Effector memory CD4-positive, alpha-beta T cell (primary cell): Measurements from ENCODE around the gene MYH14.

ENCODE experiments used
- DNase-seq, 3 donors: peaks; one replicate each; pipeline ENCODE4 v3.0.0-alpha.2; 2020
- H3K27ac ChIP-seq: 2 replicates; pipeline ENCODE4 v1.7.0; 2013; ENCODE audit warnings: mild to moderate bottlenecking, low read length, moderate library complexity; ENCODE audit not compliant: insufficient read depth, poor library complexity, severe bottlenecking
- H3K27me3 ChIP-seq: replicated peaks from 2 replicates; pipeline ENCODE4 v1.7.0; 2013; ENCODE audit warnings: mild to moderate bottlenecking, low read length; ENCODE audit not compliant: insufficient read depth, control insufficient read depth, poor library complexity, severe bottlenecking
- H3K36me3 ChIP-seq: 2 replicates; pipeline ENCODE4 v1.7.0; 2013; ENCODE audit warnings: mild to moderate bottlenecking, low read length, moderate library complexity; ENCODE audit not compliant: control insufficient read depth, insufficient read depth
- H3K4me1 ChIP-seq: 2 replicates; pipeline ENCODE4 v1.7.0; 2013; ENCODE audit warnings: low read length, mild to moderate bottlenecking; ENCODE audit not compliant: control insufficient read depth, insufficient read depth, poor library complexity, severe bottlenecking
- H3K4me3 ChIP-seq: 2 replicates; pipeline ENCODE4 v1.7.0; 2013; ENCODE audit warnings: low read length, low read depth, mild to moderate bottlenecking; ENCODE audit not compliant: insufficient read depth, poor library complexity, severe bottlenecking
- H3K9me3 ChIP-seq: 2 replicates; pipeline ENCODE4 v1.7.0; 2013; ENCODE audit warnings: mild to moderate bottlenecking, low read length, moderate library complexity; ENCODE audit not compliant: control insufficient read depth

MYH14 gene

GRCh38 chr19:50252111-50252886 is 48.9 kb downstream of the MYH14 start:
- no peak overlapping the region for H3K27ac ChIP-seq
- no peak for DNase-seq
- peaks cover 11% of the 10 kb centered on the region for H3K9me3 ChIP-seq
- H3K36me3 ChIP-seq = no peaks in the 10 kb centered on the region
- H3K4me3 ChIP-seq = no peak overlapping the region
- no peaks in the 10 kb centered on the region for H3K27me3 ChIP-seq
- no peaks in the 10 kb centered on the region for H3K4me1 ChIP-seq

- Histone ChIP-seq H3K27me3 (no peaks in the 10 kb centered on the region), H3K36me3 (no peaks in the 10 kb centered on the region), H3K27ac (no peak overlapping the region), H3K4me1 (no peaks in the 10 kb centered on the region), H3K9me3 (peaks cover 11% of the 10 kb centered on the region), H3K4me3 (no peak overlapping the region)
- no peak for DNase-seq
Observed at GRCh38 chr19:50252887-50253268, 49.5 kb downstream of the MYH14 start.

- DNase-seq = no peak
- H3K9me3 ChIP-seq = peaks cover 11% of the 10 kb centered on the region
- H3K36me3 ChIP-seq = no peaks in the 10 kb centered on the region
- H3K27ac ChIP-seq = no peak overlapping the region
- H3K4me3 ChIP-seq = no peak overlapping the region
- no peaks in the 10 kb centered on the region for H3K27me3 ChIP-seq
- H3K4me1 ChIP-seq = no peaks in the 10 kb centered on the region
Observed at GRCh38 chr19:50255115-50255514, 51.7 kb downstream of the MYH14 start.

- Histone ChIP-seq H3K36me3 (no peaks in the 10 kb centered on the region), H3K27ac (no peak overlapping the region), H3K27me3 (no peaks in the 10 kb centered on the region), H3K4me1 (no peaks in the 10 kb centered on the region), H3K4me3 (no peak overlapping the region), H3K9me3 (peaks cover 11% of the 10 kb centered on the region)
- DNase-seq = no peak
Observed at GRCh38 chr19:50257141-50257540, 53.7 kb downstream of the MYH14 start.

GRCh38 chr19:50258918-50259372 is 55.5 kb downstream of the MYH14 start:
- DNase-seq = no peak
- H3K4me1 ChIP-seq = no peaks in the 10 kb centered on the region
- no peaks in the 10 kb centered on the region for H3K9me3 ChIP-seq

GRCh38 chr19:50261446-50261970 is 58.1 kb downstream of the MYH14 start:
- H3K27me3 ChIP-seq = no peaks in the 10 kb centered on the region
- no peak overlapping the region for H3K4me3 ChIP-seq
- no peak overlapping the region for H3K27ac ChIP-seq
- no peak for DNase-seq
- H3K36me3 ChIP-seq = no peaks in the 10 kb centered on the region
- H3K4me1 ChIP-seq = no peaks in the 10 kb centered on the region
- H3K9me3 ChIP-seq = no peaks in the 10 kb centered on the region

More at GRCh38 chr19:50258918-50259372, 55.5 kb downstream of the MYH14 start:
- Histone ChIP-seq H3K4me3 (no peak overlapping the region), H3K27me3 (no peaks in the 10 kb centered on the region), H3K27ac (no peak overlapping the region), H3K36me3 (no peaks in the 10 kb centered on the region)

GRCh38 chr19:50263176-50263575 is 59.8 kb downstream of the MYH14 start:
- Histone ChIP-seq H3K36me3 (no peaks in the 10 kb centered on the region), H3K4me3 (no peak overlapping the region), H3K4me1 (no peaks in the 10 kb centered on the region), H3K9me3 (no peaks in the 10 kb centered on the region), H3K27ac (no peak overlapping the region), H3K27me3 (no peaks in the 10 kb centered on the region)
- no peak for DNase-seq

- H3K27me3 ChIP-seq = peaks cover 1% of the 10 kb centered on the region
- no peaks in the 10 kb centered on the region for H3K36me3 ChIP-seq
- no peaks in the 10 kb centered on the region for H3K4me1 ChIP-seq
- H3K4me3 ChIP-seq = no peak overlapping the region
- H3K27ac ChIP-seq = no peak overlapping the region
- H3K9me3 ChIP-seq = no peaks in the 10 kb centered on the region
- DNase-seq = no peak
Observed at GRCh38 chr19:50264483-50265186, 61.2 kb downstream of the MYH14 start.

- H3K27ac ChIP-seq = no peak overlapping the region
- no peaks in the 10 kb centered on the region for H3K4me1 ChIP-seq
- no peaks in the 10 kb centered on the region for H3K36me3 ChIP-seq
- no peak for DNase-seq
- H3K9me3 ChIP-seq = no peaks in the 10 kb centered on the region
- H3K4me3 ChIP-seq = no peak overlapping the region
- H3K27me3 ChIP-seq = peaks cover 3% of the 10 kb centered on the region
Observed at GRCh38 chr19:50266041-50266440, 62.6 kb downstream of the MYH14 start.

GRCh38 chr19:50266896-50267295 is 63.5 kb downstream of the MYH14 start:
- DNase-seq = no peak
- Histone ChIP-seq H3K9me3 (no peaks in the 10 kb centered on the region), H3K36me3 (no peaks in the 10 kb centered on the region), H3K4me1 (no peaks in the 10 kb centered on the region), H3K27me3 (peaks cover 3% of the 10 kb centered on the region), H3K27ac (no peak overlapping the region), H3K4me3 (no peak overlapping the region)
